GM18909 (cell line): ENCODE data around the gene CD74.

ENCODE experiments used
- ATAC-seq: cut with Tn5 transposase; IDR thresholded peaks from one replicate; pipeline ENCODE4 v1.9.1; 2021; ENCODE audit warnings: mild to moderate bottlenecking; ENCODE audit not compliant: unreplicated experiment, poor library complexity

The CD74 gene

DNA sequence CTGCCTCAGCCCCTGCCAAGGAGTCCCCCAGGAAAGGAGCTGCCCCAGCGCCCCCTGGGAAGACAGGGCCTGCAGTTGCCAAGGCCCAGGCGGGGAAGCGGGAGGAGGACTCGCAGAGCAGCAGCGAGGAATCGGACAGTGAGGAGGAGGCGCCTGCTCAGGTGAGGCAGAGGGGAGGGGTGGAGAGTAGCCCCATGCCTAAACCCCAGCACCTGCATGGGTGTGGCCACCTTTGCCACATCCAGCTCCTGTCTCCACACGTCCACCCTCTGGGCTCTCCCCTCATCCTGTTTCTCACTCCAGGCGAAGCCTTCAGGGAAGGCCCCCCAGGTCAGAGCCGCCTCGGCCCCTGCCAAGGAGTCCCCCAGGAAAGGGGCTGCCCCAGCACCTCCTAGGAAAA, 38.1 kb downstream of the CD74 start:
- ATAC-seq = no peak

DNA sequence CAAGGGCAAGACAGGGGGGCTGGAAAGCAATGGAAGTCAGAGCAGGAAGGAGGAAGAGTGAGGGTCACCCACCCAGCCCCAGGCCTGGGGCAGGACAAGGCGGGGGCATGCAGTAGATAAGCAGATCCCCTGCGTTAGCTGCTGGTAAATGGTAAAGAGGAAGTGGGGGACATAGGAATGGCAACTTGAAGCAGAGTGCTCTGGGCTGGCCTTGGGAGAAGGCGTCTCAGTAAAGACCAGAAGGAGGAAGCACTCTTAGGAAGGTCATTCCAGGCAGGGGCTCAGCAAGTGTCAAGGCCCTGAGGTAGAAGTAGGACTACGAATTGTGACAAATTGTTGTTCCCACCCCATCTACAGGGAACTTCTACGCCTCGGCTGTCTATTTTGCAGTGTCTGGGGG, 40.1 kb downstream of the CD74 start:
- no peak for ATAC-seq

DNA sequence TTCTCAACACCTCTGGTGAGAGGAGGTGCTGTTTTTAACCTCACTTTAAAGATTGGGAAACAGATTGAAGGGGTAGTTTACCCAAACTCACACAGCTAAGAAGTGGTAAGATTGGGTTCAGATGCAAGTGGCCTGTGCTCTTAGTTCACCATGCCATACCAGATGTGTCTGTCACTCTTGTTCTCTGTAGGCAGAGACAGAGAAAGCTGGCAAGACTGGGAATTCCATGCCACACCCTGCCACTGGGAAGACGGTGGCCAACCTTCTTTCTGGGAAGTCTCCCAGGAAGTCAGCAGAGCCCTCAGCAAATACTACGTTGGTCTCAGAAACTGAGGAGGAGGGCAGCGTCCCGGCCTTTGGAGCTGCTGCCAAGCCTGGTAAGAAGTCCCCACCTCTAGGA, 44.2 kb downstream of the CD74 start:
- no peak for ATAC-seq

DNA sequence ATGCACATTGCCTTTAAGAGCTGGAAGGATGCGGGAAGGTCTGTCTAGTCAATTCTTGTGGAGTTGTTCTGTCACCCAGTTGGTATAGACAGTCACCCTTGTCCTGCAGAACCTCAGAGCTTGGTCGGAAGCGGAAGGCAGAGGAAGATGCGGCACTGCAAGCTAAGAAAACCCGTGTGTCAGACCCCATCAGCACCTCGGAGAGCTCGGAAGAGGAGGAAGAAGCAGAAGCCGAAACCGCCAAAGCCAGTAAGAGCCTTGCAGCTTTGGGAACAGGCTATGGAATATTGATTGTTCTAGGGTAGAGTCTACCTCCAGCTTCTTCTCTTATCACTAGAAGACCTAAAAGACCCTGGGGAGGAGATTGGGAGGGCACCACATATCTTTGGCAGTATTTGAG, 48.7 kb downstream of the CD74 start:
- no peak for ATAC-seq

DNA sequence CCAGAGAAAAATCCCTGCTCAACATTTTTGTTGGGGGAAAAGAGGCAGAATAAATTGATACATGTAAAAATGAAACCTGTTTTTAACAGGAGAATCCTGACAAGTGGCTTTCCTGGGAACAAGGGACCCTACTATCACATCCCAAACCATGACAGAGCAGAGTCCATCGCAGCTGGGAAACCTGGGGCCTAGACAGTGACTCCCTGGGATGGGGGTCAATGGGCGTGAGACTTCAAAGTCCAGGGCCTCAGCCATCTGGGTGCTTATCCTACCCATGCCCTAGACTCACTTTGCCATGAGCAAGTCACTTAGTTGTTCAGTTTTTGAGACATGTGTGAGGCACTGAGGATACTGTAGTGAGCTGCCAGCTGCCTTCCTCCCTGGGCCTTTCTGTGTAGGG, 49.5 kb downstream of the CD74 start:
- no peak for ATAC-seq

DNA sequence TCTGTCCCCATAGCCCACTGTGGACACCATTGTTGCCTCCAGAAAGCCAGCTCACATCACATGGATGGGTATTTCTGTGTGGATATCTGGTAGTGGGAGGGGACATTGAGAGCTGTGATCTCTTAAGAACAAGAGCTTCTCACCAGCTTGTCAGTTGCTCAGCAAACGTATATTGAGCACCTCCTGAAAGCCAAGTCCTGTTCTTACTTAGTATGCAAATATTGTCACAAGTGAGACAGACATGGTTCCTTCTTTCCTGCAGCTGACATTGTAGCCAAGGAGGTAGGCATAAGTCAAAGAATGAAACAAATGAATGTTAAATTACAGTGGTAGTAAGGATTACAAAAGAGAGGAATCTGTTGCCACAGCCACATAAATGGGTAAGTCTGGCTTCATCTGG, 51.4 kb downstream of the CD74 start:
- peak; percentile 34 for ATAC-seq

DNA sequence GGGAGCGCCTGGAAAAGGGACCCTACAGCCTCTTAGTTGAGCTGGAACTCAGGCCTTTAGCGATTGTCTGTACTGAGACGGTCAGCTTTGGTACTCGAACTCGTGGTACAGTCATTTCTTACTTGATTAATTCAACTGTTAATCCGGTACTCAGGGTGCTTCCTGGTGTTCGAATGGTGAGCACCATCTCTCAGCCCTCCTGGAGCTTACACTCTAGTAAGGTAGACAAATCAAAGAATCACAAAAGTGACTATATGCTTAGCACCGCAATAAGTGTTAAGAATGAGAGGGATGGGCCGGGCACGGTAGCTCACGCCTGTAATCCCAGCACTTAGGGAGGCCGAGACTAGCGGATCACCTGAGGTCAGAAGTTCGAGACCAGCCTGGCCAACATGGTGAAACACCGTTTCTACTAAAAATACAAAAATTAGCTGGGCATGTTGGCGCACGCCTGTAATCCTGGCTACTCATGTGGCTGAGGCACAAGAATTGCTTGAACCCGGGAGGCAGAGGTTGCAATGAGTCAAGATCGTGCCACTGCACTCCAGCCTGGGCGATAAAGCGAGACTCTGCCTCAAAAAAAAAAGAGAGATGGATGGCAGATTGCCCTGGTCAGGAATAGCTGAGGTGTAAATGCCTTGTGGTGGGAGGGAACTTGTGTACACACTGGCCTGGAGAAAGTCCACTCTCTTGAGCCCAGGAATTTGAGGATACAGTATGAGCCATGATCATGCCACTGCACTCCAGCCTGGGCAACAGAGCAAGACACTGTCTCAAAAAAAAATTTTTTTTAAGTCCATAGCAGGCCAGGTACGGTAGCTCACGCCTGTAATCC, 54.2 kb downstream of the CD74 start:
- no peak for ATAC-seq

DNA sequence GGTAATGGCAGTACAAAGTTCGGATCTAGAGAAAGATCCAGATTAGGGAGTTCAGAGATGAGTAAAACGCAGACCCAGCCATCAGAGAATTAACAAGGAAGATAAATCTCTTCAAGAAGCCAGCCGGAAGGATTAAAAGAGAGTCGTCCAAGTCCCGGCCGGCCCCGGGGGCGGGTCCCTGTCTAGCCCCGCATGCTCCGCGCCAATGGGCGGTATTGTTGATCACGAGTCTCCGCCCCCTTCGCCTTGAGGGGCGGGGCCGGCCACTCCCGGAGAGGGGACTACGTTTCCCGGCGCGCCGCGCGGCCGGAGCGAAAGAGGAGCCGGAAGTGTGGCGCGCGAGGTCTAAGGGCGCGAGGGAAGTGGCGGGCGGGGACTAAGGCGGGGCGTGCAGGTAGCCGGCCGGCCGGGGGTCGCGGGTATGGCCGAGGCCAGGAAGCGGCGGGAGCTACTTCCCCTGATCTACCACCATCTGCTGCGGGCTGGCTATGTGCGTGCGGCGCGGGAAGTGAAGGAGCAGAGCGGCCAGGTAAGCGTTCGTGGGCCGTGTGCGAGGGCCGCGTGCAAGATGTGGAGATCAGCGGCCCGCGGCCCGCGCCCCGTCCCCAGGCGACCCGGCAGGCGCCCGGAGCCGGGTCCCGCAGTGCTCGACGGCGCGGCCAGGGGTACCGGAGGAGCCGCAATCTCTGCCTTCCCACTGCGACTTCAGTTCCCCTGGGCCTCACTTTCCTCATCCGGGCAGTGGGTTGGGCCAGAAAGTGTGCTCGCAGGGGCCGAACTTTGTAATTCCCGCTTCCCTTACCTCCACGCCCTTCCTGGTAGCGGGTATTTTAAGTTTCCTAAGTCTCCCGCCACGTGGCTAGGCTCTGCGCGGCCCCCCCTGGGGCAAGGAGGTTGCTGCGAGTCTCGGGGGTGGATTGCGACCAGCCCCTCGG, 55.1 kb downstream of the CD74 start, which contains the start of gene TCOF1:
TCOF1 (plus strand) TSS at position 372 of the 935 bp plus-strand sequence; CDS start at position 422, 50 bp downstream.
- peak; percentile 95 for ATAC-seq

DNA sequence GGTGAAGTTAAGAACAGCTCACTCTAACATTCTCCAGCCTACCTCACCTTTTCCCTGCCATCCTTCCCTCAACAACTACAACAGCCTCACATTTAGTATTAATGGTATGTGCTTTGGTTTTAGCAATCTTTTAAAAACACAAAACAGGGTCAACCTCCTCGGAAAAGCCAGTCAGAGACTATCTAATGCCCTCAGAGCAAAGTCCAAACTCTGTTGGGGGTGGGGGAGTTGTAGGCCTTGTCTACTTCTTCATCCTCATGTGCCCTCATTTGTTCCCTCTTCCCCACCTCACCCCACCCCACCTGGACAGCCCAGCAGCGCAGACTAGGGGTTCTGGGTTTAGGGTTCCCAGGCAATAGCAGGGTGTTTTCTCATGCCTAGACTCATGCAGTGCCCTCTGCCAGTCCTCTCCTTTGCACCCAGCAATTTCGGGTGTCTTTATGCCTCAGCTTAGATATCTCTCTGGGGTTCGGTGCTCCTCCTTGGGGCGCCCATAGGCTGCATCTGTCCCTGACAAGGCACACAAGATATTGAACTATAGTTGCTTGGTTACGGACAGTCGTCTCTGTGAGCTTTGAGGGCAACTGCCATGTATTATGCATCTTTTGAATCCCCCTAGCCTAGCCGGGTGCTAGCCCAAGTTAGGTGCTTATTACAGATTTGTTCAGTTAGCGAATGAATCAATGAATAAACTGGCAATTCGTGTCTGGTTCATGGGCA, 56.0 kb downstream of the CD74 start:
- no peak for ATAC-seq

DNA sequence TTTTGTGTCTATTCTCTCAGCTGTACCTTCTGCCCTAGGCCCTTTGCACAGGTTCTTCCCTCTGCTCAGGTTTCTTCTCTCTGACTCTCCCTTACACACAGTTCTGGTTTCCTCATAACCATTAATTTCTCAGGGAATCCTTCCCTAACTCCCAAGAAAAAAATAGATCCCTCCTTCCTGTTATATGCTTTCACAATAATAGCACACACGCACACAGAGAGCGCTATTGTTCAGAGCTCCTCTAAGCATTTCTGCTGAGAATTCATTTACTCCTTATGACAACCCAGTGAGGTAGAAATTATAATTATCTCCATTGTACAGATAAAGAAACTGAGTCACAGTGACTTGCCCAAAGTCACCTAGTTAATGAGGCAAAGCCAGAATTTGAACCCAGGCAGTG, 56.9 kb downstream of the CD74 start:
- ATAC-seq = no peak

DNA sequence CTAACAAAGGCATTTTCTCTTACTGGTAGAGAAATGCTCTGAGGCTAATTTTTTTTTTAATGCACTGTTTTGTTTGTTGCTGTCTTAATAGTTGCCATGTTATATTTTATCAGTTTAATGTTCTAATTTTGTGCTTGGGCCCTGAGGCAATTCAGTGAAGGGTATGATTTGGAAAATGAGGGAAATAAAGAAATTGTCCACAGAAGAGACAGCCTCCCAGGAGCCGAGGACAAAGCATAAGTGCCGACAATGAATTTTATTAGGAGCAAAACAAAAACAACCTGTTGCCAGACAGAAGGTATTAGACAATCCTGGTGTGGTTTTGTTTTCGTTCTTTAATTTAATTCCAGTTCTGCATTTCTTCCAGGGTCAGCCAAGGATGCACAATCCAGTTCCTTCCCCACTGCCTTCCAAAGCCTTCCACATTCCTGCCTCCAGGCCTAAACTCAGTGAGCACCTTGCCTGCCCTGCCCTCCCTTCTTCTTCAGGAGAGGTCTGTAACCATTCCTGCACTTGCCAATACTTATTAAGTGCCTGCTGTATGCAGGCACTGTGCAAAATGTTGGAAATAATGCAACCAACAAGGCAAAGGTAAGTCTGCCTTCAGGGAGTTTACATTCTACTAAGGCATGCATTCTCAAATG, 59.6 kb downstream of the CD74 start:
- ATAC-seq = no peak

DNA sequence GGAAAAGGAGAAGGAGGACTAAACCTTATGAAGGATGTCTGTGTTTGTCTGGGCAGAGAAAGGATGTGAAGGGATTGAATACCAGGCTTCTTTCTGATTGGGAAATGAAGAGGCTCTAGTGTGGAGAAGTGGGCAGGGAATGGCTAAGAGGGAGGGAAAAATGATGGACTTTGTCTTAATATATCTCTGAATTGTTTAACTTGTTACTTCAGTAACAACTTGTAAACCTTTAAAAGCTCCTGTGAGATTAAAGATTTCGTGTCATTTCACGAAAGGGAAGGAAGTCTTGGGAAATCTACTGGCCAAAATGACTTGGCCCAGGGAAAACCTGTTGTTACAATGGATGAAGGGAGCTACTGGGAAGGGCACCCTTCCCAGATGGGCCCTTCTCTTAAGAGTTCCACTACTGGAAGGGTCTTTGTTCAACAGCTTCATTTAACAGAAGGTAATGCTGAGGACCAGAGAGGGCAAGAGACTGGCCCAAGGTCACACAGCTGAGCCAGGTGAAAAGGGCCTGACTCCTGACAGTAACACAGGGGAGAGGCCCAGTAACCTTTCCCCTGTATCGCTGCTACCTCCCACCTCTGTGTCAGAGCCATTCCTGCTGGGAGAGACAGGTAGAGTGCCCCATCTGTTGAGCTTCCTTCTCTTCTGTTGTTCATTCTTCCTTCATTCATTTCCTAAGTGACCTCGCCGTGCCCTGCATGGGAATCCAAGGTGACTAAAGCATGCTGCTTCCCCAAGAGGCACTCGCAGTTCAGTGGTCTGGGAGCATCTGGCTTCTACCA, 60.3 kb downstream of the CD74 start:
- ATAC-seq = no peak
